Measurements from ENCODE around the gene SH3BP2. TPM values are rescaled to one million over a fixed set of nuclear protein-coding genes. Genes with fewer than 3 reads are reported as not detected.
A peak's percentile ranks its signal among the peaks of the same experiment; 100 is the strongest.

The SH3BP2 gene
- total RNA-seq, 4 donors from 2014 or later: 26.2 to 109 (median 66.0) TPM

GRCh38 chr4:2806390-2807355 is 13.8 kb downstream of the SH3BP2 start:
- ATAC-seq (ENCODE audit: low FRiP score) (peak; percentile 17), DNase-seq (ENCODE audit: low spot score) (no peak)
- no peak for TF ChIP-seq CTCF (IDR thresholded peaks at IDR 0.05)

- TF ChIP-seq CTCF (IDR thresholded peaks at IDR 0.05): no peak
- ATAC-seq (ENCODE audit: low FRiP score): no peak
- DNase-seq (ENCODE audit: low spot score): no peak
Observed at GRCh38 chr4:2807571-2807970, 14.7 kb downstream of the SH3BP2 start.

GRCh38 chr4:2808001-2808400 is 15.1 kb downstream of the SH3BP2 start:
- no peak for TF ChIP-seq CTCF (IDR thresholded peaks at IDR 0.05)
- DNase-seq (ENCODE audit: low spot score) (no peak), ATAC-seq (ENCODE audit: low FRiP score) (no peak)

- ATAC-seq (ENCODE audit: low FRiP score) (no peak), DNase-seq (ENCODE audit: low spot score) (no peak)
- TF ChIP-seq CTCF (IDR thresholded peaks at IDR 0.05): no peak
Observed at GRCh38 chr4:2809610-2810180, 16.8 kb downstream of the SH3BP2 start.

DNA sequence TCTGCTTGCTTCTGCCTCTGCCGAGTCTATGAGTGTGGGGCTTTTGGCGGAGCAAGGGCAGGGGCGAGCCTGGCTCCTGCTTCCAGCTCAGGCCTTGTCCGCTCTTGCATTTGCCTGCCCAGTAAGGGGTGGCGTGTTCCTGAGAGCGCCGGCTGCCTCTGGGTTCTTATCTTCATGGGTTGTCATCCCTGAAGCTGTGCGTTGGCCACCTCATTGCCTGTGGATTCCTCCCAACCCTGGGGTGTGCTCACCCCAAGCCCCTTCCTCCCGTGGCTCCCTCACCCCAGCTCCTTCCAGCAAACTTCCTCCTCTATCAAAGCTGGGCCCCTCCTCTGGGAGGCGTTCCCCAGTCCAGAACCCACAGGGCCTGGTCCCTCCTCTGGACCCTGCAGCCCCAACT is 17.5 kb downstream of the SH3BP2 start:
- TF ChIP-seq CTCF (IDR thresholded peaks at IDR 0.05): no peak
- no peak for ATAC-seq (ENCODE audit: low FRiP score)
- DNase-seq (ENCODE audit: low spot score): no peak

DNA sequence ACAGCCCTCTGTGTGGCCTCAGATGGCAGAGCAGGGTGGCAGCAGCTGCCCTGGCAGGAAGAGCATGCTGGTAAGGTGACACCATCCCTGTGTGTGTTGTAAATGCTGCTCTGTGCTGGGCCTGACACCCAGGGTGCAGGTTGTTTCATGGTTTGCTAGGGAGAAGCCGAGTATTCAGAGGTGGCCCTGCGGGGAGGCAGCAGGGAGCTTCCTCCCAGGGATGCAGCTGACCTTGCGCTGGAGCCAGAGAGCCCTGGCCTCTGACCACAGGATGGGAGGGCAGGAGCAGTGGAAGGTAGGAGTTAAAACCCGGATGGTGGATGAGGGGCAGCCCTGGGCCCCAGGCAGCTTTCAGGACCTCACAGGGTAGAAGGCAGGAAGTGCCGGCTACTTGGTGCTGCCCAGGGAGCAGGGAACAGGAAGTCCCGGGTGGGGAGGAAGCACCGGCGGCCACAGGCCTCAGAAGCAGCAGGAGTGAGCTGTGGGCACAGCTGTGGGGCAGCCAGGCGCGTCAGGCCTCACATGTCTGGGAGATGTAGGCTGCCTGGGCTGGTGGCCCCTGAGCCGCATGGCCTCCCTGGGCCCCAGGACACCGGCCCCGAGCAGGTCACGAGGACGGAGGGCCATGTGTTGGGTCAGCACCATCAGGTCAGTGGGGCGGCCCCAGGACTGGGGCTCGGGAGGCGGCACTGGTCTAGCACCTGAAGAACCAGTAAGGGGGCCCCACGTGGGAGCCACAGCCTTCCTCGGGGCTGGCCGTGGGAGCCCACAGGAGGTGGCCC is 19.1 kb downstream of the SH3BP2 start:
- ATAC-seq (ENCODE audit: low FRiP score) (no peak), DNase-seq (ENCODE audit: low spot score) (no peak)
- TF ChIP-seq CTCF (IDR thresholded peaks at IDR 0.05): no peak

All from omental fat pad (tissue), 4 donors.